Erythroblast (primary cell): ENCODE measurements around the gene OR2G6.
"Not testable (repeated sequence)": the region's sequence is repeated elsewhere in the genome, so short reads cannot be mapped to it uniquely, and the experiment has no call there.

Source experiments
- GATA1 ChIP-seq: IDR thresholded peaks from 2 replicates; pipeline ENCODE4 v1.6.1; 2011; ENCODE audit warnings: low read depth, mild to moderate bottlenecking, control low read depth, low read length, moderate library complexity
- POLR2A ChIP-seq: IDR thresholded peaks from 2 replicates; pipeline ENCODE4 v1.6.1; 2011; ENCODE audit warnings: mild to moderate bottlenecking, low read length

DNA sequence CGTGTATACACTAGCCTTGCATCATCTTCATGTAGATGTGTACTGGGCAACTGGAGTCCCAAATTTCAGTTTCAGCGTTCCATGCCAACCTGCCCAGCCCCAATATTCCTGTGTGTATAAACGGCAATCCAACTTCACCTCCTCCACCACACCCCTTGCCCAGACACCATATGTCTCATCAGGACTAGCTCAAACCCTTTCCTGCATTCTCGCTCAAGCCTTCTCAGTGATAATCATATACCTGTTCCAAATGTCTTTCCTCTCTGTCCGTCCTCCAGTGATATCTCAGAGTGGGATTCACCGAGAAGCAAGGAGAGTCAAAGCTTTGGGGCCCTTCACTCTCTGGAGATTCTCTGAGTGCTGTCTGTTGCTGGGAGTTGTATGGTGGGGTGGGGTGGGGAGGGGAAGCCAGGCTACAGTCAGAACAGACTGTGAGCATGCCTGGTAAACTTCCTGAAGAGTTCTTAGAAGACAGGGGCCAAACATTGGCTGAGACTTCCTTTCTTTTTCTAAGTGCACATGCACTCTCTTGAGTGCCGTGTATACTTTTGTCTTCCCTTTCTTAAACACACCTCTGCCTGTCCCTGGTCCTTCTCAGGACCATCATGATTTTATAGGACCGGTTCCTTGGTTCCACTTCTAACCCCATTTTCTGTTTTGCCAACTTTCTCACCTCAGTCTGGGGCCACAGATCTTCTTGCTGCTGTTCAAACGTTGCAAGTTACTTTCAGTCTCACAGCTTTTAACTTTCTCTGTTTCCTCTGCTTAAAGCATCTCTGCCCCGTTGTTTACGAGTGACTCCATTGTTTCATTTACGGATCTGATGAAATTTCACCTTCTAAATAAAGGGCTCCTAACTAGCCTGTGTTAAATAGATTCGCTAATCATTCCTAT lies 25.9 kb upstream of the OR2G6 start:
- not testable (repeated sequence) for TF ChIP-seq POLR2A, GATA1
